Activated naive CD4-positive, alpha-beta T cell treated with anti-CD3 and anti-CD28 coated beads for 36 hours (primary cell): Measurements from ENCODE around the gene TMEM258. TPM values are rescaled to one million over a fixed set of nuclear protein-coding genes. Genes with fewer than 3 reads are reported as not detected.

Experiments used
- CTCF ChIA-PET: fragments of 350-600 bp; sonication (Branson Sonifier 250); formaldehyde crosslinking; loops from one replicate; lab custom pipeline; 2021; ENCODE audit warnings: antibody characterized with exemption; lab: Charles Lee
- DNase-seq: peaks from one replicate; pipeline ENCODE4 v3.0.0-alpha.2; 2020
- H3K27ac Mint-ChIP-seq: one replicate; pipeline ENCODE4 v1.8.0; 2021; ENCODE audit warnings: mild to moderate bottlenecking, mixed read lengths
- H3K27me3 Mint-ChIP-seq: one replicate; pipeline ENCODE4 v1.8.0; 2021; ENCODE audit warnings: low read depth, mixed read lengths
- H3K36me3 Mint-ChIP-seq: one replicate; pipeline ENCODE4 v1.8.0; 2021; ENCODE audit warnings: low read depth, mixed read lengths
- H3K4me1 Mint-ChIP-seq: one replicate; pipeline ENCODE4 v1.8.0; 2021; ENCODE audit warnings: low read depth, mixed read lengths
- H3K4me3 Mint-ChIP-seq: one replicate; pipeline ENCODE4 v1.8.0; 2021; ENCODE audit warnings: mild to moderate bottlenecking, moderate library complexity, mixed read lengths
- H3K9me3 Mint-ChIP-seq: one replicate; pipeline ENCODE4 v1.8.0; 2021; ENCODE audit warnings: mixed read lengths
- intact Hi-C: fragments of 100-400 bp; cut with micrococcal nuclease; formaldehyde crosslinking; loops from one replicate; pipeline ENCODE4 v1.15.1; 2023
- total RNA-seq, 2 experiments: library from RNA; stranded (reverse); gene quantifications; one replicate each; pipeline ENCODE4 v1.2.3, GENCODE V29; 2021

The TMEM258 gene
- total RNA-seq, 2 experiments from 2014 or later: 166 to 167 TPM

GRCh38 chr11:61769169-61769920 is 23.1 kb downstream of the TMEM258 start:
- H3K36me3 Mint-ChIP-seq: no peaks in the 10 kb centered on the region
- CTCF ChIA-PET: interaction anchor here (1.1 kb wide), 1 partner anchor 28 kb away, joined by 3 read pairs; no protein-coding TSS in a partner anchor

GRCh38 chr11:61768376-61769076 is 23.9 kb downstream of the TMEM258 start:
- no peaks in the 10 kb centered on the region for H3K27me3 Mint-ChIP-seq
- intact Hi-C loops: no loop called here
- H3K4me1 Mint-ChIP-seq: peaks cover 1% of the 10 kb centered on the region
- H3K9me3 Mint-ChIP-seq: no peaks in the 10 kb centered on the region
- no peak overlapping the region for H3K27ac Mint-ChIP-seq
- DNase-seq: no peak
- H3K4me3 Mint-ChIP-seq: no peak overlapping the region
- CTCF ChIA-PET: interaction anchor here (1.1 kb wide), 1 partner anchor 29 kb away, joined by 3 read pairs; no protein-coding TSS in a partner anchor
- H3K36me3 Mint-ChIP-seq: no peaks in the 10 kb centered on the region

More at GRCh38 chr11:61769169-61769920, 23.1 kb downstream of the TMEM258 start:
- Mint-ChIP-seq H3K27me3 (no peaks in the 10 kb centered on the region), H3K4me3 (no peak overlapping the region), H3K9me3 (no peaks in the 10 kb centered on the region), H3K27ac (no peak overlapping the region), H3K4me1 (peaks cover 1% of the 10 kb centered on the region)
- DNase-seq: no peak
- intact Hi-C loops: no loop called here

- H3K27me3 Mint-ChIP-seq: no peaks in the 10 kb centered on the region
- no peaks in the 10 kb centered on the region for H3K4me1 Mint-ChIP-seq
- intact Hi-C loops: no loop called here
- DNase-seq: no peak
- no peaks in the 10 kb centered on the region for H3K9me3 Mint-ChIP-seq
- CTCF ChIA-PET: no interaction called here
- no peaks in the 10 kb centered on the region for H3K36me3 Mint-ChIP-seq
- no peak overlapping the region for H3K4me3 Mint-ChIP-seq
- H3K27ac Mint-ChIP-seq: no peak overlapping the region
Observed at GRCh38 chr11:61766353-61766841, 26.0 kb downstream of the TMEM258 start.

- no peak overlapping the region for H3K4me3 Mint-ChIP-seq
- intact Hi-C loops: no loop called here
- no peaks in the 10 kb centered on the region for H3K27me3 Mint-ChIP-seq
- no peaks in the 10 kb centered on the region for H3K36me3 Mint-ChIP-seq
- no peaks in the 10 kb centered on the region for H3K9me3 Mint-ChIP-seq
- H3K27ac Mint-ChIP-seq: no peak overlapping the region
- H3K4me1 Mint-ChIP-seq: no peaks in the 10 kb centered on the region
- DNase-seq: no peak
- CTCF ChIA-PET: interaction anchor here (1.6 kb wide), 1 partner anchor 16 kb away, joined by 5 read pairs; no protein-coding TSS in a partner anchor
Observed at GRCh38 chr11:61765550-61766253, 26.7 kb downstream of the TMEM258 start.

GRCh38 chr11:61764606-61765260 is 27.7 kb downstream of the TMEM258 start:
- H3K9me3 Mint-ChIP-seq: no peaks in the 10 kb centered on the region
- no peaks in the 10 kb centered on the region for H3K36me3 Mint-ChIP-seq
- no peak overlapping the region for H3K4me3 Mint-ChIP-seq
- H3K4me1 Mint-ChIP-seq: no peaks in the 10 kb centered on the region
- CTCF ChIA-PET: interaction anchor here (1.5 to 1.6 kb wide), 2 partner anchors 15 to 344 kb away, joined by 3 to 5 read pairs; no protein-coding TSS in a partner anchor
- H3K27me3 Mint-ChIP-seq: no peaks in the 10 kb centered on the region
- DNase-seq: no peak
- intact Hi-C loops: no loop called here
- no peak overlapping the region for H3K27ac Mint-ChIP-seq

GRCh38 chr11:61763930-61764605 is 28.3 kb downstream of the TMEM258 start:
- Mint-ChIP-seq H3K4me3 (no peak overlapping the region), H3K27ac (no peak overlapping the region), H3K36me3 (no peaks in the 10 kb centered on the region), H3K9me3 (no peaks in the 10 kb centered on the region), H3K4me1 (no peaks in the 10 kb centered on the region), H3K27me3 (no peaks in the 10 kb centered on the region)
- intact Hi-C loops: no loop called here
- CTCF ChIA-PET: interaction anchor here (1.5 to 1.6 kb wide), 2 partner anchors 15 to 344 kb away, joined by 3 to 5 read pairs; no protein-coding TSS in a partner anchor
- DNase-seq: no peak

- Mint-ChIP-seq H3K27me3 (no peaks in the 10 kb centered on the region), H3K27ac (no peak overlapping the region)
- CTCF ChIA-PET: no interaction called here
Observed at GRCh38 chr11:61762798-61763197, 29.6 kb downstream of the TMEM258 start.

GRCh38 chr11:61762223-61762615 is 30.2 kb downstream of the TMEM258 start:
- Mint-ChIP-seq H3K27me3 (no peaks in the 10 kb centered on the region), H3K27ac (no peak overlapping the region), H3K4me1 (no peaks in the 10 kb centered on the region), H3K4me3 (no peak overlapping the region), H3K36me3 (no peaks in the 10 kb centered on the region), H3K9me3 (no peaks in the 10 kb centered on the region)
- CTCF ChIA-PET: no interaction called here
- intact Hi-C loops: no loop called here
- DNase-seq: no peak

More at GRCh38 chr11:61762798-61763197, 29.6 kb downstream of the TMEM258 start:
- no peak for DNase-seq
- no peak overlapping the region for H3K4me3 Mint-ChIP-seq
- H3K9me3 Mint-ChIP-seq: no peaks in the 10 kb centered on the region
- H3K4me1 Mint-ChIP-seq: no peaks in the 10 kb centered on the region
- no peaks in the 10 kb centered on the region for H3K36me3 Mint-ChIP-seq
- intact Hi-C loops: no loop called here

- Mint-ChIP-seq H3K27ac (no peak overlapping the region), H3K4me1 (no peaks in the 10 kb centered on the region), H3K4me3 (no peak overlapping the region), H3K27me3 (no peaks in the 10 kb centered on the region), H3K9me3 (no peaks in the 10 kb centered on the region), H3K36me3 (no peaks in the 10 kb centered on the region)
- CTCF ChIA-PET: no interaction called here
- no peak for DNase-seq
- intact Hi-C loops: no loop called here
Observed at GRCh38 chr11:61761440-61762222, 30.8 kb downstream of the TMEM258 start.

GRCh38 chr11:61760946-61761345 is 31.5 kb downstream of the TMEM258 start:
- CTCF ChIA-PET: no interaction called here
- intact Hi-C loops: no loop called here
- no peak overlapping the region for H3K4me3 Mint-ChIP-seq

More at GRCh38 chr11:61760946-61761345, 31.5 kb downstream of the TMEM258 start:
- H3K36me3 Mint-ChIP-seq: no peaks in the 10 kb centered on the region
- no peak overlapping the region for H3K27ac Mint-ChIP-seq
- no peak for DNase-seq
- H3K9me3 Mint-ChIP-seq: no peaks in the 10 kb centered on the region
- peaks cover 6% of the 10 kb centered on the region for H3K4me1 Mint-ChIP-seq
- H3K27me3 Mint-ChIP-seq: no peaks in the 10 kb centered on the region
